Measurements from ENCODE around the gene KCNMB1. TPM values are rescaled to one million over a fixed set of nuclear protein-coding genes. Genes with fewer than 3 reads are reported as not detected.

Gene KCNMB1
- total and polyA plus RNA-seq, 2 of the 13 experiments (the other 11 are each of a cell fraction or from before 2014, with no cell fraction given), result not detected

DNA sequence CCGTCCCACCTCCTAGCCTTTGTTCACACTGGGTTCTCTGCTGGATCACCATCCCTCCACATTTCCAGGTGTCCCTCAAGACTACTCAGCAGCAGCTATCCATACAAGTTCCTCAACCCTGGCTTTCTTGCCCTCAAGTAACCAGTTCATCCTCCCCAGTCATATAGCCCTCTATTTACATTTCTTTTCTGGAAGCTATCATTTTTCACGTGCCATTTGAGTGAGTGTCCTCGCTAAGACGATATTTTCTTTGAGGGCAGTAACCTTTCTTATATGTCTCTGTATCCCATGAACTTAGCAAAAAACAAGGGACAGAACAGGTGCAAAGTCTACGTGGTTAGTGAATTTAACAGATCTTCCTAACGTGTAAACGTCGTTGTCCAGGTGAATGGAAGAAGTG is 29.6 kb upstream of the KCNMB1 start:
- FAIRE-seq (no peak), ATAC-seq (no peak), DNase-seq (ENCODE audit: low spot score) (no peak)
- Histone ChIP-seq H3K79me2 (ENCODE audit: insufficient read depth, low read length) (no peaks in the 10 kb centered on the region), H3K4me1 (ENCODE audit: insufficient read depth, low read length) (no peaks in the 10 kb centered on the region), H2AFZ (ENCODE audit: low read length) (no peak overlapping the region), H3K4me3 (replicated peaks in 1 of 3; ENCODE audit: insufficient read depth in 1 of 3, low read depth in 2 of 3, low read length in 3 of 3) (no peak overlapping the region), H3K4me2 (ENCODE audit: low read depth, low read length) (no peak overlapping the region), H4K20me1 (ENCODE audit: insufficient read depth, low read length) (no peaks in the 10 kb centered on the region), H3K9ac (ENCODE audit: insufficient read depth, low read depth, low read length) (no peak overlapping the region), H3K36me3 (replicated peaks in 1 of 2; ENCODE audit: control insufficient read depth in 1 of 2, insufficient read depth in 2 of 2, low read length in 2 of 2) (no peaks in the 10 kb centered on the region), H3K27ac (ENCODE audit: extremely low read length, insufficient read depth, low read length) (no peak overlapping the region), H3K9me3 (ENCODE audit: low read length) (no peaks in the 10 kb centered on the region), H3K27me3 (ENCODE audit: control insufficient read depth in 1 of 2, insufficient read depth in 2 of 2, low read length in 2 of 2) (no peaks in the 10 kb centered on the region; a peak in 2 of 5 replicates)
- BruUV-seq (replicated peaks), result no TSS peak
- TF ChIP-seq ATF4 (CRISPR knock-in tag; IDR thresholded peaks at IDR 0.05) (no peak), ZNF280B (CRISPR knock-in tag; IDR thresholded peaks at IDR 0.05; ENCODE audit: borderline replicate concordance) (no peak), SMAD1 (CRISPR knock-in tag; IDR thresholded peaks at IDR 0.05; ENCODE audit: borderline replicate concordance, low read depth) (no peak), LRRFIP1 (CRISPR knock-in tag; conservative IDR thresholded peaks at IDR 0.05) (no peak)
- 3% methylated on average over 8 of the region's 8 CpGs for WGBS (ENCODE audit: low lambda C conversion rate)
- in situ Hi-C loops (cut with HindIII; ENCODE audit: extremely low pct_ligation_motif_present, low pct_unique_long_range_greater_than_20kb), result no loop called here
- intact Hi-C loops (cut with micrococcal nuclease; ENCODE audit: unreplicated experiment), result no loop called here
- ChIA-PET POLR2A (no interaction called here), CTCF (ENCODE audit: low intra/inter-chr PET ratio, low total read pairs) (no interaction called here)
